RWPE1 (cell line): ENCODE measurements around the gene BBS1.

Experiments used
- CTCF ChIA-PET: fragments of 350-600 bp; sonication (Branson Sonifier 250); formaldehyde crosslinking; extraction: SDS; loops from one replicate; lab custom pipeline; 2021; lab: Yijun Ruan, JAX
- POLR2A ChIA-PET: fragments of 400-600 bp; formaldehyde crosslinking; extraction: SDS; loops from one replicate; lab custom pipeline; 2020; ENCODE audit warnings: antibody characterized with exemption; ENCODE audit not compliant: low non-redundant PET; lab: Yijun Ruan, JAX
- DNase-seq: peaks from one replicate; pipeline ENCODE4 v3.0.0; 2012; ENCODE audit warnings: low spot score
- H3K27ac ChIP-seq: fragments of 450-650 bp; 2 replicates; pipeline ENCODE4 v1.5.1; 2017
- TF ChIP-seq, protein P1 (sequence below): fragments of 450-650 bp; conservative IDR thresholded peaks from 2 replicates; pipeline ENCODE4 v1.5.1; 2017; ENCODE audit warnings: low read depth, mild to moderate bottlenecking

Gene BBS1

DNA sequence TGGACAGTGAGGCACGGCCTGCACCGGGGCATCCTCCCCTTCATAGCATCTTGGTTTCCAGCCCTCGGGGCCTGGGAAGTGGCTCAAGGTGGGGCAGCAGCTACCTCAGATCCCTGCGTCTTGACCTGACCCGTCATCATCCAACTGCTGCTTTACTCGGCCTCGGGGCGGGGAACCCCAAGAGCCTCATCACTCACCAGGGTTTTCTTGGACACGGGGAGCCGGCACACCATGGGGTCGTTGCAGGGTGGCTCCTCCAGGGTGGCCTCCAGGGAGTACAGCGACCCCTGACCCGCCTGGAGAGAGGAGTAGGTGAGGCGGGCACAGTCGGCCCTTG is 57.3 kb downstream of the BBS1 start:
- ChIA-PET CTCF (interaction anchor here (1.5 kb wide), 1 partner anchor 24 kb away, joined by 5 read pairs; no protein-coding TSS in a partner anchor), POLR2A (interaction anchor here (0.6 kb wide), 1 partner anchor 35 kb away, joined by 3 read pairs; no protein-coding TSS in a partner anchor)
- TF ChIP-seq, protein P1, sequence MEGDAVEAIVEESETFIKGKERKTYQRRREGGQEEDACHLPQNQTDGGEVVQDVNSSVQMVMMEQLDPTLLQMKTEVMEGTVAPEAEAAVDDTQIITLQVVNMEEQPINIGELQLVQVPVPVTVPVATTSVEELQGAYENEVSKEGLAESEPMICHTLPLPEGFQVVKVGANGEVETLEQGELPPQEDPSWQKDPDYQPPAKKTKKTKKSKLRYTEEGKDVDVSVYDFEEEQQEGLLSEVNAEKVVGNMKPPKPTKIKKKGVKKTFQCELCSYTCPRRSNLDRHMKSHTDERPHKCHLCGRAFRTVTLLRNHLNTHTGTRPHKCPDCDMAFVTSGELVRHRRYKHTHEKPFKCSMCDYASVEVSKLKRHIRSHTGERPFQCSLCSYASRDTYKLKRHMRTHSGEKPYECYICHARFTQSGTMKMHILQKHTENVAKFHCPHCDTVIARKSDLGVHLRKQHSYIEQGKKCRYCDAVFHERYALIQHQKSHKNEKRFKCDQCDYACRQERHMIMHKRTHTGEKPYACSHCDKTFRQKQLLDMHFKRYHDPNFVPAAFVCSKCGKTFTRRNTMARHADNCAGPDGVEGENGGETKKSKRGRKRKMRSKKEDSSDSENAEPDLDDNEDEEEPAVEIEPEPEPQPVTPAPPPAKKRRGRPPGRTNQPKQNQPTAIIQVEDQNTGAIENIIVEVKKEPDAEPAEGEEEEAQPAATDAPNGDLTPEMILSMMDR = no peak
- H3K27ac ChIP-seq = peak overlapping the region; percentile 62; the same call in 1 of the 2 replicates
- DNase-seq = no peak

DNA sequence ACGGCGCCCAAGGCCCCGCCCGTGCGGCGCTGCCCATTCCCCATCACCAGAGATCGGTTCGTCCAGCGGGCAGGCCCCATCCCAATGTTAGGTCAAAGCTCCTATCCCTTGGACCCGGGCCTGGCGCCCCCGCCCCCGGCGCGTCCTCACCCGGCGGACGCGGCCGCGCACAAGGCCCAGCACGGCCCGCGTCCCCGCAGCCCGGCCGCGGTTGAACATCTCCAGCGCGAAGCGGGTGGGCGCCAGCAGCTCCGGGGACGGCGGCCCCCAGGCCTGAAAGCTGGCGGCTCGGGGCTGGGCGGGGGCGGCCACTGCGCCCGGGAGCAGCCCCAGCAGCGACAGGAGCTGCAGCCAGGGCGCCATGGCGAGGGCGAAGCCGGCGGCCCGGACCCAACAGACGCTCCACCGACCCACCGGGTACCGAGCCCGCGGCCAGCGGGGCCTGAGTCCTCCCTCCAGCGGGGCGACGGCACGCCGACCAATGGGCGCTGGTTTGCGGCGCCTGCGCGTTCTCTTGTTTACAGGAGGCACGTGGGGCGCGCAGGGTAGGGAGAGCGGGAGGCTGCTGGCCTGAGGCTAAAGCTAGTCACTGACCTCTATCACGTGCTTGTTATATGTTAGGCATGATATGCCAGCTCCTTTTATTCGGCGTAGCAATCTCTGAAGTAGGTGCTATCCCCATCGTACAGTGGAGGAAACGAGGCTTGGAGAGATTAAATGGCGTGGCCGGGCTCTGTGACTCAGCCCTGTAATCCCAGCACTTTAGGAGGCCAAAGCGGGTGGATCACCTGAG is 57.9 kb downstream of the BBS1 start, which contains the start of gene CTSF:
Gene CTSF (minus strand): TSS at position 483 of the 793 bp plus-strand sequence. CDS start 120 bp downstream, at position 363.
- ChIA-PET POLR2A (interaction anchor here (0.6 kb wide), 1 partner anchor 36 kb away, joined by 3 read pairs; no protein-coding TSS in a partner anchor), CTCF (interaction anchor here (1.5 to 1.7 kb wide), 2 partner anchors 10 to 24 kb away, joined by 4 to 5 read pairs; no protein-coding TSS in a partner anchor)
- DNase-seq = peak; percentile 96
- peak within 1 kb of the TSS; percentile 62 for H3K27ac ChIP-seq
- TF ChIP-seq, protein P1 = no peak

- DNase-seq = no peak
- peak overlapping the region; percentile 62 for H3K27ac ChIP-seq
- TF ChIP-seq, protein P1 = no peak
- POLR2A ChIA-PET = no interaction called here
- CTCF ChIA-PET = interaction anchor here (1.7 kb wide), 1 partner anchor 9 kb away, joined by 4 read pairs; no protein-coding TSS in a partner anchor
These were observed 58.6 kb downstream of the BBS1 start for GRCh38 chr11:66569076-66569475.

DNA sequence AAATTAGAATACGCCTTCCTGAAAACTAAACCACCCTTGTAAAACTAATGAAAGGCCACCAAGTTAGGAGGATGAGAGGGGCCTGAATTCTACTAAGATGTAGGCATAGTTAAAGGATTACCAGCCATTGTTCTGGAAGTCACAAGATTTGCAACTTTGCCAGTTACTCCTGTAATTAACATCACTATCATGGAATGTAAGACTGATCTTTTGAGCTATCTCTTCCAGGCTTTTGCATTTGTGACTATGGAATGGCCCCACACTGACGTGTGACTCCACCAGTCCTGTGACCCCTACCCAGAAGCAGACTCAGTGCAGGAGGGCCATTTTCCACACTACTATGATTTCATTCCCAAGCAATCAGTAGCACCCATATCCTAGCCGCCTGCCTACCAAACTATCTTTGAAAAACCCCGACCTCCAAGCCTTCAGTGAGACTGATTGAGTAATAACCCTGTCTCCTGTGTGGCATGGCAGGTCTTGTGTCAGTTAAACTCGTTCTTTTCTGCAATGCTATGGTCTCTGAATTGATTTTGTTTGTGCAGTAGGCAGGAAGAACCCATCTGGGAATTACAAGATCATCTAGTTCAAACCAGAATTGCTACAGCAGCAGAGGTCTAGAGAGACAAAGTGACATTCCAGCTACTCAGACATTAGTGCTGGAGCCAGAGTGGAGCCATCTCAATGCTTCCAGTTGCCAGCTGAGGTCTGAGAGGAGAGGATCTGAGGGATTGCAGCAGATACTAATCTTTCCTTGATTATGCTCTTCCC is 59.8 kb downstream of the BBS1 start:
- ChIA-PET CTCF (no interaction called here), POLR2A (no interaction called here)
- no peak for DNase-seq
- H3K27ac ChIP-seq = no peak overlapping the region
- TF ChIP-seq, protein P1 = no peak

- POLR2A ChIA-PET = no interaction called here
- TF ChIP-seq, protein P1 = no peak
- CTCF ChIA-PET = interaction anchor here (0.7 kb wide), 1 partner anchor 92 kb away, joined by 3 read pairs; no protein-coding TSS in a partner anchor
- no peak overlapping the region for H3K27ac ChIP-seq
- DNase-seq = no peak
These were observed 60.4 kb downstream of the BBS1 start for GRCh38 chr11:66570850-66571180.

DNA sequence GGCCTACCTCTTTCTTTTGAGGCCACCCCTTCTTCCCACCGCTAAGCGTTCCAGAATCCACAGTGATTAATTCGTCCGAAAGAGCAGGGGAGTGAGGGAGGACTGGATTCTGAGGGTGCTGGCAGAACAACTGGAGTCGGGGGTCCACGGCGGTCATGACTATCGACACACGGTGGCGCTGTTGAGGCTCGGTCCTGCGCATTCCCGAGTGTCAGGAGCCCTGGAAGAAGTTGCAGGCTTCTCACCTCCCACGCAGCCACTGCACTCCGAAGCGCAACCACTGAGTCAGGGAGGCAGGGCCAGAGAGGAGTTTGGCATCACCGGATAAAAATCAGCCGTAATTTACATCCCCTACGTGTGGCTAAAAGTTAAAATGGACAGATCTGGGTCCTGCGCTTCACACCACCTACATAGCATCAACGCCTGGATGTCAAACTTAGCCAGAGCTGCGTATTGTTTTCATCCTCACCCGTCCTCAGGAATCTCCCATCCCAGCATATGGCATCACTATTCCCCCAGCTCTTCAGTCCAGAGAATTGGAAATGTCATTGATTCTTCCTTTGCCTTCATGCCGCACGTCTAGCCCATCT is 68.7 kb downstream of the BBS1 start:
- POLR2A ChIA-PET = no interaction called here

More for the DNA sequence above, 68.7 kb downstream of the BBS1 start:
- peak; percentile 71 for DNase-seq
- H3K27ac ChIP-seq = no peak overlapping the region
- TF ChIP-seq, protein P1 = peak; percentile 81
- CTCF ChIA-PET = interaction anchor here (0.7 to 1.6 kb wide), 2 partner anchors 69 to 99 kb away, joined by 3 to 9 read pairs; no protein-coding TSS in a partner anchor
